Measurements from ENCODE around the gene GRIP1. TPM values are rescaled to one million over a fixed set of nuclear protein-coding genes. Genes with fewer than 3 reads are reported as not detected.

GRIP1 gene
- polyA plus RNA-seq, 1 experiment, result 0.63 TPM

GRCh38 chr12:66497008-66497897, 181.6 kb downstream of the GRIP1 start:
- no peak for DNase-seq (ENCODE audit: low read depth)
- POLR2A ChIA-PET, result no interaction called here

GRCh38 chr12:66496595-66496994, 182.3 kb downstream of the GRIP1 start:
- Histone ChIP-seq H3K27me3 (ENCODE audit: control insufficient read depth, insufficient read depth, low read length) (peaks cover 4% of the 10 kb centered on the region; the same call in 1 of the 2 replicates), H3K4me3 (ENCODE audit: low read depth, low read length) (no peak overlapping the region), H3K36me3 (ENCODE audit: control insufficient read depth, insufficient read depth, low read length) (no peaks in the 10 kb centered on the region)
- ChIA-PET CTCF (no interaction called here), POLR2A (no interaction called here)
- TF ChIP-seq CTCF (IDR thresholded peaks at IDR 0.05; ENCODE audit: insufficient read depth, low read depth, low read length), result no peak
- DNase-seq (ENCODE audit: low read depth), result no peak

More at GRCh38 chr12:66497008-66497897, 181.6 kb downstream of the GRIP1 start:
- CTCF ChIA-PET, result no interaction called here
- 0 out of 2 replicates have a peak, but pooled peaks cover 2% of the 10 kb centered on the region for H3K27me3 ChIP-seq (ENCODE audit: control insufficient read depth, insufficient read depth, low read length)
- no peaks in the 10 kb centered on the region for H3K36me3 ChIP-seq (ENCODE audit: control insufficient read depth, insufficient read depth, low read length)
- TF ChIP-seq CTCF (IDR thresholded peaks at IDR 0.05; ENCODE audit: insufficient read depth, low read depth, low read length), result no peak
- no peak overlapping the region for H3K4me3 ChIP-seq (ENCODE audit: low read depth, low read length)

- H3K4me3 ChIP-seq (ENCODE audit: low read depth, low read length), result no peak overlapping the region
- DNase-seq (ENCODE audit: low read depth), result no peak
- ChIA-PET POLR2A (no interaction called here), CTCF (no interaction called here)
- H3K27me3 ChIP-seq (ENCODE audit: control insufficient read depth, insufficient read depth, low read length), result peaks cover 4% of the 10 kb centered on the region; the same call in 1 of the 2 replicates
- TF ChIP-seq CTCF (IDR thresholded peaks at IDR 0.05; ENCODE audit: insufficient read depth, low read depth, low read length), result no peak
- H3K36me3 ChIP-seq (ENCODE audit: control insufficient read depth, insufficient read depth, low read length), result no peaks in the 10 kb centered on the region
These were observed 183.2 kb downstream of the GRIP1 start for GRCh38 chr12:66495709-66496108.

- CTCF ChIA-PET, result no interaction called here
- DNase-seq (ENCODE audit: low read depth), result no peak
- Histone ChIP-seq H3K36me3 (ENCODE audit: control insufficient read depth, insufficient read depth, low read length) (no peaks in the 10 kb centered on the region), H3K27me3 (ENCODE audit: control insufficient read depth, insufficient read depth, low read length) (peaks cover 4% of the 10 kb centered on the region; the same call in 1 of the 2 replicates), H3K4me3 (ENCODE audit: low read depth, low read length) (no peak overlapping the region)
- TF ChIP-seq CTCF (IDR thresholded peaks at IDR 0.05; ENCODE audit: insufficient read depth, low read depth, low read length), result no peak
- POLR2A ChIA-PET, result no interaction called here
These were observed 185.1 kb downstream of the GRIP1 start for GRCh38 chr12:66493819-66494218.

GRCh38 chr12:66491853-66492252, 187.0 kb downstream of the GRIP1 start:
- POLR2A ChIA-PET, result no interaction called here
- peak; percentile 1 for DNase-seq (ENCODE audit: low read depth)

More at GRCh38 chr12:66491853-66492252, 187.0 kb downstream of the GRIP1 start:
- TF ChIP-seq CTCF (IDR thresholded peaks at IDR 0.05; ENCODE audit: insufficient read depth, low read depth, low read length), result no peak
- CTCF ChIA-PET, result no interaction called here
- Histone ChIP-seq H3K27me3 (ENCODE audit: control insufficient read depth, insufficient read depth, low read length) (peaks cover 1% of the 10 kb centered on the region; the same call in 1 of the 2 replicates), H3K4me3 (ENCODE audit: low read depth, low read length) (no peak overlapping the region), H3K36me3 (ENCODE audit: control insufficient read depth, insufficient read depth, low read length) (no peaks in the 10 kb centered on the region)
